Measurements from ENCODE around the gene HOXD8. TPM values are rescaled to one million over a fixed set of nuclear protein-coding genes. Genes with fewer than 3 reads are reported as not detected.

The HOXD8 gene
- total RNA-seq, 1 experiment from 2014 or later, result 0.39 TPM

GRCh38 chr2:176080540-176081375 lies 48.7 kb upstream of the HOXD8 start:
- Histone ChIP-seq H3K79me2 (ENCODE audit: low read depth) (no peaks in the 10 kb centered on the region), H3K4me1 (replicated peaks; ENCODE audit: insufficient read depth) (no peaks in the 10 kb centered on the region), H3K9me3 (ENCODE audit: insufficient read depth, low read depth) (no peaks in the 10 kb centered on the region; the same call in 1 of the 2 replicates), H3K27me3 (ENCODE audit: insufficient read depth, low read depth) (peaks cover 42% of the 10 kb centered on the region), H3K4me2 (no peak overlapping the region), H2AFZ (no peak overlapping the region), H3K27ac (no peak overlapping the region), H3K4me3 (no peak overlapping the region), H3K9me2 (ENCODE audit: insufficient read depth) (no peaks in the 10 kb centered on the region), H3K36me3 (ENCODE audit: low read depth) (no peaks in the 10 kb centered on the region), H4K20me1 (ENCODE audit: insufficient read depth) (no peaks in the 10 kb centered on the region), H3F3A (ENCODE audit: insufficient read depth, low read depth) (no peaks in the 10 kb centered on the region)
- BruUV-seq (replicated peaks), result no TSS peak
- no peak for TF ChIP-seq EZH2 (IDR thresholded peaks at IDR 0.05; ENCODE audit: low read depth)
- TF ChIP-seq CTCF (conservative IDR thresholded peaks at IDR 0.05), result no peak
- intact Hi-C loops (cut with micrococcal nuclease; ENCODE audit: unreplicated experiment), result no loop called here
- ChIA-PET CTCF (no interaction called here), POLR2A (ENCODE audit: unreplicated experiment) (no interaction called here)
- DNase-seq, result no peak

GRCh38 chr2:176081376-176081836 lies 48.1 kb upstream of the HOXD8 start:
- Histone ChIP-seq H3K4me1 (replicated peaks; ENCODE audit: insufficient read depth) (no peaks in the 10 kb centered on the region), H3K36me3 (ENCODE audit: low read depth) (no peaks in the 10 kb centered on the region), H3K9me2 (ENCODE audit: insufficient read depth) (no peaks in the 10 kb centered on the region), H3K4me3 (no peak overlapping the region), H3K79me2 (ENCODE audit: low read depth) (no peaks in the 10 kb centered on the region), H3K9me3 (ENCODE audit: insufficient read depth, low read depth) (no peaks in the 10 kb centered on the region; the same call in 1 of the 2 replicates), H3K27me3 (ENCODE audit: insufficient read depth, low read depth) (peaks cover 40% of the 10 kb centered on the region), H3K27ac (no peak overlapping the region), H3K4me2 (no peak overlapping the region), H2AFZ (no peak overlapping the region), H4K20me1 (ENCODE audit: insufficient read depth) (no peaks in the 10 kb centered on the region), H3F3A (ENCODE audit: insufficient read depth, low read depth) (no peaks in the 10 kb centered on the region)
- no peak for DNase-seq
- intact Hi-C loops (cut with micrococcal nuclease; ENCODE audit: unreplicated experiment), result no loop called here
- ChIA-PET POLR2A (ENCODE audit: unreplicated experiment) (no interaction called here), CTCF (no interaction called here)
- TF ChIP-seq EZH2 (IDR thresholded peaks at IDR 0.05; ENCODE audit: low read depth) (no peak), CTCF (conservative IDR thresholded peaks at IDR 0.05) (no peak)
- BruUV-seq (replicated peaks), result no TSS peak

- Histone ChIP-seq H3K4me1 (replicated peaks; ENCODE audit: insufficient read depth) (no peaks in the 10 kb centered on the region), H3K4me3 (no peak overlapping the region), H4K20me1 (ENCODE audit: insufficient read depth) (no peaks in the 10 kb centered on the region), H3K27ac (no peak overlapping the region), H2AFZ (no peak overlapping the region), H3K9me3 (ENCODE audit: insufficient read depth, low read depth) (no peaks in the 10 kb centered on the region; the same call in 1 of the 2 replicates), H3K4me2 (no peak overlapping the region), H3K79me2 (ENCODE audit: low read depth) (no peaks in the 10 kb centered on the region), H3F3A (ENCODE audit: insufficient read depth, low read depth) (no peaks in the 10 kb centered on the region), H3K9me2 (ENCODE audit: insufficient read depth) (no peaks in the 10 kb centered on the region), H3K27me3 (ENCODE audit: insufficient read depth, low read depth) (peaks cover 40% of the 10 kb centered on the region), H3K36me3 (ENCODE audit: low read depth) (no peaks in the 10 kb centered on the region)
- no TSS peak for BruUV-seq (replicated peaks)
- ChIA-PET CTCF (no interaction called here), POLR2A (ENCODE audit: unreplicated experiment) (no interaction called here)
- TF ChIP-seq EZH2 (IDR thresholded peaks at IDR 0.05; ENCODE audit: low read depth) (no peak), CTCF (conservative IDR thresholded peaks at IDR 0.05) (no peak)
- intact Hi-C loops (cut with micrococcal nuclease; ENCODE audit: unreplicated experiment), result no loop called here
- DNase-seq, result no peak
Measured at GRCh38 chr2:176081837-176082524, 47.5 kb upstream of the HOXD8 start.
